ENCODE results near the gene SUN1.
A peak's percentile ranks its signal among the peaks of the same experiment; 100 is the strongest.
"Not testable (repeated sequence)": the region's sequence is repeated elsewhere in the genome, so short reads cannot be mapped to it uniquely, and the experiment has no call there.

SUN1 gene

DNA sequence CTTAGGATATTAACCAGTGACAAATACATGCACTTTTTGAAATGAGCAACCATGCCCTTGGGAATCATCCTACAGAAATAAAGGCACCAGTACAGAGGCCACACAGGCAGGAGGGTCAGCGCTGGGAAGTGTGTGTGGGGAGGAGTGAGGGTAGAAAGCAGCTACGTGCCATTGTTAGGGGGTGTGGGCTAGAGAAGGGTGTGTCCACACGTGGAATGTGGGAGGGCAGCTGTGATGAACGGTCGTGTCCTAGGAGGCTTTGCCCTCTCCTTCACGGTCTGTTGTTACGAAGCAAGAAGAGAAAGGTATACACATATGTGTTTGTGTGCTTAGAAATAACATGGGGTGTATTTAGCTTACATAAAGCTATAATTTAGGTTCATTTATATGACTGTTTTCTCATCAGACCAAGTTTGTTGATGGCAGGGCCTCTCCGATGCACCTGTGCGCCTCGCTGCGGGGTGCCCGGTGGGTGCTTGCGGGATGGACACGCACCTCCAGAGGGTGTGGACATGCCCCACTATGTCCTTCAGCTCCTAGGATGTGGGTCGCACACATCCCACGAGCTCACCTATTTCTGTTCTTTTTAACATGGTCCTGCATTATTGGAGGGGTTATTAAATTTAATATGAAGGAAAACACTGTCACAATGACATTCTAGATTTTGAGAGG, 27.2 kb downstream of the SUN1 start:
- no peak for DNase-seq

DNA sequence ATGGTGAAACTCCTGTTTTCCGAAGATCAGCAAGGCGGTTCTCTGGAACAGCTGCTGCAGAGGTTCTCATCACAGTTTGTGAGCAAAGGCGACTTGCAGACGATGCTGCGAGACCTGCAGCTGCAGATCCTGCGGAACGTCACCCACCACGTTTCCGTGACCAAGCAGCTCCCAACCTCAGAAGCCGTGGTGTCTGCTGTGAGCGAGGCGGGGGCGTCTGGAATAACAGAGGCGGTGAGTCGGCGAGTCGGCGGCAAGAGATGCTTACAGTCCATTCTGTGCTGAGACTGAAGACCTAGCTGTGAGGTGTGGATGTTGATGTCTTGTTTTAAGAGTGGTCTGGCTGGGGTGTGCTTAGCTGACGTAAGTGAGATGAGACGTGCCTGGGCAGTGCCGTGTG, 27.9 kb downstream of the SUN1 start:
- no peak for DNase-seq

DNA sequence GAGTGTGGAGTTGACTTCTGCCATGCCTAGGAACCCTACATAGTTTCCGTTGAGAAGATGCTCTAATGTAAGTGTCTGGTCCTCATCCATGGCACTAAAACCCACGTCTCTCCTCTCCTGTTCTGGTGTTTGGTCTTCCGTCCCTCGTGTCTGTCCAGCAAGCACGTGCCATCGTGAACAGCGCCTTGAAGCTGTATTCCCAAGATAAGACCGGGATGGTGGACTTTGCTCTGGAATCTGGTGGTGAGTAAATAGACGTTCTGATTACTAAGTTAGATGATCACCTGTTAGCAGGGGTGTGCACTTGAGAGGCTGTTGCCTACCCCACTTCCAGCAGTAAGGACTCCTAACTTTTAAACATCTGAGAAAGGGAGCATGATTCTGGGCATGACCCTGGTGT, 28.9 kb downstream of the SUN1 start:
- DNase-seq = no peak

DNA sequence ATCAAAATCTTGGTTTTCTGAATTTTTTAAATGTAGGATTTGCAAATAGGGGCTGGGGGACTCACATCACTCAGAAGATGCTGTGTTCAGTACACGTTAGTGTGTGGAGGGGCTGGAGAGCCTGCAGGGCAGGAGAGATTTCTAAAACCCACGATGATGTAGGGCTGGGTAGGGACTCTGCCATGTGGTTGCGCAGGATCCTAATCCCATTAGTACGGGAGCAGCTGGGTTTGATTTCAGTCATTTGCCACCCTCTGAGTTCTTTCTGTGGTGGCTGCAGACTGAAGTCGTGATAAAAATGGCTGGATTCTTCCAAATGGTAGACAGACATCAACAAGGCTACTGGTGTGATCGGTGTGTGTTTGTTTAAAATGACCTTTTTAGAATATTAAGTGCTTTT, 29.9 kb downstream of the SUN1 start:
- no peak for DNase-seq

DNA sequence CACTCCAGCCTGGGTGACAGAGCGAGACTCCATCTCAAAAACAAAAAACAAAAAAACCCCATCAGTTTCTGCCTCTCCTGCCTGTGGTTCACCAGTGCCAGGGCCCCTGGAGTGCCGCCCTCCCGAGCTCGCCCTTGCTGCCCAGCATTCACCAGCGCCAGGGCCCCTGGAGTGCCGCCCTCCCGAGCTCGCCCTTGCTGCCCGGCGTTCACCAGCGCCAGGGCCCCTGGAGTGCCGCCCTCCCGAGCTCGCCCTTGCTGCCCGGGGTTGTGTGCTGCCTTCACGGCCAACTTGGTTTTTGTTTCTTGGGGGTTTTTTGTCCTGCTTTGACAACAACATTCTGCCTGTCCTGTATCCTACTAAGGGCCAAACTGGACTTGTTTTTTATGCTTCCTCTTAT, 30.8 kb downstream of the SUN1 start:
- DNase-seq = no peak

DNA sequence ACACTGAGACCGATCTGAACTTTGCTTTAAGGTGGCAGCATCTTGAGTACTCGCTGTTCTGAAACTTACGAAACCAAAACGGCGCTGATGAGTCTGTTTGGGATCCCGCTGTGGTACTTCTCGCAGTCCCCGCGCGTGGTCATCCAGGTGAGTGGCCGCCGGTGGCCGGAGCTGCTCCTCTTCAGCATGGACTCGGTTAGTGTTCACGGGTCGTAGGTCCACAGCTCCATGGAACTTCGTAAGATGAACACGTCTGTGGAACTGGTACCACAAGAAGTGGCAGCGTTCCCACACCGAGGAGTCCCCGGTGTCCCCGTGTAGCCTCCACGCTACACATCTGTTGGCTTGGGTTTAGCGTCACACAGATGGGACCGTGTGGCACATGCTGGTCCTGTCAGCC, 33.6 kb downstream of the SUN1 start:
- DNase-seq = no peak

DNA sequence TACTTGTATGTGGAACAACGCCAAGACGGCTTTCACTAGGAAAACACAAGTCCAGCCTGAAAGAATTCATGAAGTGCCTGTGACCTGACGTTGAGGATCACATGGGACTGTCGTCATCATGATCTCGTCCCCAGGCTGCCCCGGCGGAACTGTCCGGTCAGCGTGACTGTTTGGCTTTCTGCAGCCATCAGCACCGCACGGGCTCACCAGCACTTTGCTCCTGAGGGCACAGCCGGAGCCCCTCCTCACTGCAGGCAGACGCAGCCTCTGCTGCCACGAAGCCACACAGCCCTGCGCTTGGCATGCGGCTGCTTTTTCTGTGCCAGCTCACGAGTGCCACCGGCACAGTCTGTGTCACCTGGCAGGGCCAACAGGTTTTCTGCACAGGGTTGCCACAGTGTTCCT, 34.7 kb downstream of the SUN1 start:
- DNase-seq = no peak

DNA sequence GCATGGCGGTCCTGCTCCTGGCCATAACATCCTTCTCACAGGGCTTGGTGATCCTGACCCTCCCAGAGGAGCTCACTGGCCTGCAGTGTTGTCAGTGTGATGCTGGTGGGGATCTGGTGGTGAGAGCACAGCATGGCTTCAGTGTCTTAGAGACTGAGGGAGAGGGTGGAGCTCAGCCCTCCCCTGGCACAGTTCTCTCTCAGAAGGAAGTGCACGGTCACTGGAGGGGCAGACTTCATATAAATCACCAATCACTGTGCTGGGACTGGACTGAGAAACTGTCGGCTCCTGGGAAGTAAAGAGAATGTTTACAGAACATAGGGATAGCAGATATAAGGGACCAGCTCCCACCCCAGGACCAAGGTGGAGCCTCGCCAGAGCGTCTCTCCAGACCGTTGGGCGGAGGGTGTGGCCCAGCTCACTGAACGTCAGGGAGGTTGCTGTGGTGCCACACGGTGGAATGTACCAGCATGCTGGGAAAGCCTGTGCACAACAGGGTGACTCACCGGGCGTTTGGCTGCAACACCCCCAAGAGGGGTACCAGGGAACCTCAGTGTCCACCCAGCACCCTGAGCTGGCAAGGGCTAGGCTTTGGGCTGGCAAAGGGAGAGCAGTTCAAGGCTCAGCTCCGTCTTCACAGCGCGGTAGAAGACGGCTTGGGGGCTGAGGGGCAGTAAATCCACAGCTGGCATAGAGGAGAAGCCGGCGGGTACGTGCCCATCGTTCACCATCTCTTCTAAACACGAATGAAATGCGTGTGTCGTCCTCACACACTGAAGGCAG, 35.3 kb downstream of the SUN1 start:
- no peak for DNase-seq

DNA sequence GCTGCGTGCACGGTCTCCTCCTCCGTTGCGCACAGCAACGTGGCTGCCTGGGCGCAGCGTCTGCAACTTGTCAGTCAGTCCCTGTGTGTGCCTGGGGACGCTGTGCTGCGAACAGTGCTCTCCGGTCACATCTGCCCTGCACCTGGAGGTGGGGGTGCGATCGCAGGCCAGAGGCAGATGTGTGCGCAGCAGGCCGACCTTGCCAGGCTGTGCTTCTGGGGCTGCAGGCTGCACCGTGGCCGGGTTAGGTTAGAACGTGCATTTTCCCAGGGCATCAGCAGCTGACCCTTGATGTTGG, 35.9 kb downstream of the SUN1 start:
- no peak for DNase-seq

DNA sequence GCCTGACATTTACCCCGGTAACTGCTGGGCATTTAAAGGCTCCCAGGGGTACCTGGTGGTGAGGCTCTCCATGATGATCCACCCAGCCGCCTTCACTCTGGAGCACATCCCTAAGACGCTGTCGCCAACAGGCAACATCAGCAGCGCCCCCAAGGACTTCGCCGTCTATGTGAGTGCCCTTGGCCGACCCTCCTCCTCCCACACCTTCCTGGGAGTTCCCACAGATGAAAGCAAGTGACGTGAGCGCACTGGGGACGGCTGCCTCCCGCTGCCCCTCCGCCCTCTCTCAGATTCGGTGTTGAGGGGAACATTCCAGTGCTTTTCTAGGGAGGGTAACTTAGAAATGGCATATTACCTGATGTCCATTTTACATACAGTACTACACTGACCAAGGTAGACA, 37.1 kb downstream of the SUN1 start:
- no peak for DNase-seq

DNA sequence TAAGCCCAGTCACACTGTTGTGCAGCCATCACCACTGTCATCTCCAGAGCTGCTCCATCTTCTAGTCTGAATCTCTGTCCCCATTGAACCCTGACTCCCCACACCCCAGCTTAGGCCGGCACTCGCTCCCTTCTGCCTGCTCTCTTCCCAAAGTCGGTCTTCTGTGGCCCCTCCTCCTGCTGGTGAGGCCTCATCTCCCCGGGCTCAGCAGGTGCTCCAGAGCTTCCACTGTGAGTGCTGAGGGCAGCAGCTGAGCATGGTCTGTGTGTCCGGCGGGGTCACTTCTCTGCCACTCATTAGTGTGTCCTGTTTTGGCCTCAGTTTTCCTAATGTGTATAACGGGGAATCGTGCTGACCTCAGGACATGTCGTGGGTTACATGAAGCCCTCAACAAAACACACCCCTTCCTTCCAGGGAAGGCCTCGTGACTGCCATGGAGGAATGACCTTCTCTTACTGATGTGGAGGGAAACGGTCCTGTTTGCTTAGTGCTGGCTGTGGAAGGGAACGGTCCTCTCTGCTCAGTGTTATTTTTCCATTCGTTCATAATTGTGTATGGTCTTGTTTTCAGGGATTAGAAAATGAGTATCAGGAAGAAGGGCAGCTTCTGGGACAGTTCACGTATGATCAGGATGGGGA, 39.7 kb downstream of the SUN1 start:
- no peak for DNase-seq

DNA sequence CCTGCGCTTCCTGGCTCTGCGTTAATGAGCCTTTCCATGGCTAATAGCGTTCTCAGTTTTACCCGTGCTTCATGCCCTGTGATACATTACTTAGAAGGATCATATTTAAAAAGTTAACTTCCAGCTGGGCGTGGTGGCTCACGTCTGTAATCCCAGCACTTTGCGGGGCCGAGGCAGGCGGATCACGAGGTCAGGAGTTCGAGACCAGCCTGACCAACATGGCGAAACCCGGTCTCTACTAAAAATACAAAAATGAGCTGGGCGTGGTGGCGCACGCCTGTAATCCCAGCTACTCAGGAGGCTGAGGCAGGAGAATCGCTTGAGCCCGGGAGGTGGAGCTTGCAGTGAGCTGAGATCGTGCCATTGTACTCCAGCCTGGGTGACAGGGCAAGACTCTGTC, 40.4 kb downstream of the SUN1 start:
- not testable (repeated sequence) for DNase-seq

DNA sequence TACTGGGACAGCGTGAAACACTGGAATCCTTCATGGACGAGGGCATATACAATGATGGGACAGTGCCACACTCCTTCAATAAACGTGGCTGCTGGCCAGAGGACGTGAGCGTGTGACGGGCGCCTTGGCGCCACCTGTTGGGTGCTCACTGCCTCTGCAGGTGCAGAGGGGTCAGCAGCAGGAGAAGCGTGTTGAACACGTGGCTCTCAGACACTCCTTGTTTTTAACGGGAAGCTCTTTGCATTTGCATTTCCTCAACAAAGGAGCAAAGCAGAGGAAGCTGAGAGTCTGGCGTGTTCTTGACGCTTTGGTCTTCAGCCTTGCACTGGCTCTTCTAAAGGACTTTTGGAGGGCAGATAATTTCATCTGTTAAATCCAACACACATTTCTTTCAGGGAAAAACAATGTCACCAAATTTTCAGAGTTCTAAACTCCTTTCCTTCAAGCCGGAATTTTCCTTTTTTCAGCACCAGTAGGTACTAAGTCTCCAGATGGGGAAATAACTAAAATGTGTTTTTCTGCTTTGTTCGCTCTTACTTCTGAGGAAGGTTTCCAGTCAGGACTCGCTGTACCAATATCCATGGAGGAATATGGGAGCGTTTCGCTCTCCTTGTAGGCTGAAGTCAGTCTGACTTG, 41.2 kb downstream of the SUN1 start:
- DNase-seq = peak; percentile 79

DNA sequence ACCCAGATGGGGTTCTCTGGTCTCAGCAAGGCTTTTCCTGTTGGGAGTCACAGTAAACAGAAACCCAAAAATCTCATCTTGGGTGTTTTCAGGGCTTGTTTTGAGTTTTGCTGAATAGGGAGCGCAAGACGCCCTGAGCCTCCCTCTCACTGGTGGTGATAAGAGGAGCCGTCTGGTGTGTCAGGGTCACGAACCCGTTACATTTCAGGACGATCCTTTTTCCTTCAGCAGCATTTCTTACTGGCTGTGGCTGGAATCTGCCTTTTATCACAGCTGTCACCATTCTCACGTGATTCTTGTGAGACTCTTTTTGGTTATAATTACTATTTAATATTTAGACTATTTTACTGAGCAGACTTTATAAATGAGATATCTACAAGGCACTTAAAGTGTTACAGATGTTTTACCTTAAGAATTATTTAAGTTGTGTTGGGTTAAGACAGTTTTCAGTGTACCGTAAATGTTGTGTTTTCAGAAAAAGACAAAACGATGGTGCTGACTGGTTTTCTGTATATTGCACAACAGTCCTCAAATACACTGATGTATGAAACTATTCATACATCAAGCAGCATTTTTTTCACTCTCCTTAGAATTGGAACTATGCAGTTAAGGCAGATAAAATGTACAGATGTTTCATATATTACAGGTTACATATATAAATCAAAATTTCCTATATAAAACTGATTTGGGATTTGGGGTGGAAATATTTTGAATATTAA, 41.9 kb downstream of the SUN1 start:
- DNase-seq = no peak

DNA sequence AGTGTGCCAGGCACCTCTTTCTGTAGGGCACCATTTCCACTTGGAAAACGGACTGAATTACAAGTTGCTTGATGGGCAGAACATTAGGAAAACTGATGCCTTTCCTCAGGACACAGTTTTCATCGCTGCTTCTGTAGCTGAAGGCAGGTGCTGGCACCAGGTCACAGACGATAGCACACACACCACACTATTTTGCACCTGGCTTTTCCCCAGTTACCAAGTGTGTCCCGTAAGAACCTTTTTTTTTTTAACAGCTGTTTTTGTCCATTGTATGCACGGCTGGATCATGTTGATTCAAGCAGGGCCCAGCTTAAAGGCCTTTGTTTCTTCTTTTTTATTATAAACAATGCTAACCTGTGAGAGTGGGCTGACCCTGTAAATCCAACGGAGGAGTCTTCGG, 42.8 kb downstream of the SUN1 start:
- DNase-seq = no peak

DNA sequence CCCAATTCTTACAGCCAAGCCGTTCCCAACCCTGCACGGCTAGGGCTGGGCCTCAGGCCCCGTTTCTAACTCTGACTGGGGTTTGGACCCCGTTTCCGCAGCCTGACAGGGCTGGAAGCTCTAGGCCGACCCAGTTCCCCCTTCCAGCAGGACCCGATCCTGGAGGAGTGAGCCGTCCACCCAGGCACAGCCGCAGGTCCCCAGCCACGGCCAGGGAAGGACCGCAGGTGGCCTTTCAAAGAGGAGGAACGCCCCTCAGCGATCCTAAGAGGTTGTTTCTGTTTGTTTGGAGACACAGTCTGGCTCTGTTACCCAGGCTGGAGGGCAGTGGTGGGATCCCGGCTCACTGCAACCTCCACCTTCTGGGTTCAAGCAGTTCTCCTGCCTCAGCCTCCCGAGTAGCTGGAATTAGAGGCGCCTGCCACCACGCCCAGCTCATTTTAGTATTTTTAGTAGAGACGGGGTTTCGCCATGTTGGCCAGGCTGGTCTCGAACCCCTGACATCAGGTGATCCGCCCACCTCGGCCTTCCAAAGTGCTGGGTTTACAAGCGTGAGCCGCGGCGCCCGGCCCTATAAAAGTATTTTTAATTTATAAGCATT, 43.3 kb downstream of the SUN1 start:
- DNase-seq = no peak

DNA sequence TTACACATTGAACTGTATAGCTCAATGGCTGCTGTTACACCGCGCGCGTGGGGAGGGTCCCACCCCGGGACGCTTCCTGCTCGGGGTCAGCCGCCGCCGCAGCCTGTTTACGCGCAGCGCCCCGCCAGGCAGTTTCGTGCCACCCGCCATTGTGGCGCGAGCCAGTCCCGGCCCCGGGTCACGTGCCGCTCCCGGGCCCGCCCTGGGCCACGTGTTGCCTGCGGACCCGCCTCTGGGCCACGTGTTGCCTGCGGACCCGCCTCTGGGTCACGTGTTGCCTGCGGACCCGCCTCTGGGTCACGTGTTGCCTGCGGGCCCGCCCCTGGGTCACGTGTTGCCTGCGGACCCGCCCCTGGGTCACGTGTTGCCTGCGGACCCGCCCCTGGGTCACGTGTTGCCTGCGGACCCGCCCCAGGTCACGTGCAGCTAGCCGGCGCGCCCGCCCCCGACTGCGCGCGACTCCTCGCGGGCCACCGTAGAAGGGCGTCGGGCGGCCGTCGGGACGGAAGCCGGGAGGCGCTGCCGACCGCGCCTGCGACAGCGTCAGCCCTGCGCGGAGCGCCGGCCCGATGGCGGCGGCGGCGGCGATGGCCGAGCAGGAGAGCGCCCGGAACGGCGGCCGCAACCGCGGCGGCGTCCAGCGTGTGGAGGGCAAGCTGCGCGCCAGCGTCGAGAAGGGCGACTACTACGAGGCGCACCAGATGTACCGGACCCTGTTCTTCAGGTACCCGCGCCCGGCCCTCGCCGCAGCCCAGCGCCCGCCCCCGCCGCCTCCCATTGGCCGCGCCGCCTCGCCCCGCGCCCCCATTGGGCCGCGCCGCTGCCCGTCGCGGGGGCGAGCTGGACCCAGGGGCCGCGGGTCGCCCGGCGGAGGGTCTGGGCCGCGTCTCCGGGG, 44.0 kb downstream of the SUN1 start, which contains the start of gene GET4:
TSS of gene GET4 (plus strand) at position 478 of the 895 bp plus-strand sequence. CDS start at position 570, 92 bp downstream.
- peak; percentile 95 for DNase-seq

DNA sequence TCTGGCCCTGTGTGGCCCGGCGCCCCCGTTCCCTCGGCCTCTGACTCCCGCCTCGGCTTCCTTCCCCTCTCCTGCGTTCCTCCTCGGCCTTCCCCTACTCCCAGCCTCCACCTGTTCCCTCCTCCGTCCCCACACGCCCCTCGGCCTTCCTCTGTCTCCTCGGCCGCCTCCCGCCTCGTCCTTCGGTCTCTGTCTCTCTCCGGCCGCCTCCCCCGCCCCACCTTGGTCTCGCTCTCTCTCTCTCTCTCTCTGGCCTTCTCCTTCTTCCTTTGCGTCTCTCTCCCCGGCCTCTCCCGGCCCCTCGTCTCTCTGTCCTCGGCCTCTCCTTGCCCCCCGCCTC, 44.7 kb downstream of the SUN1 start:
- DNase-seq = no peak

DNA sequence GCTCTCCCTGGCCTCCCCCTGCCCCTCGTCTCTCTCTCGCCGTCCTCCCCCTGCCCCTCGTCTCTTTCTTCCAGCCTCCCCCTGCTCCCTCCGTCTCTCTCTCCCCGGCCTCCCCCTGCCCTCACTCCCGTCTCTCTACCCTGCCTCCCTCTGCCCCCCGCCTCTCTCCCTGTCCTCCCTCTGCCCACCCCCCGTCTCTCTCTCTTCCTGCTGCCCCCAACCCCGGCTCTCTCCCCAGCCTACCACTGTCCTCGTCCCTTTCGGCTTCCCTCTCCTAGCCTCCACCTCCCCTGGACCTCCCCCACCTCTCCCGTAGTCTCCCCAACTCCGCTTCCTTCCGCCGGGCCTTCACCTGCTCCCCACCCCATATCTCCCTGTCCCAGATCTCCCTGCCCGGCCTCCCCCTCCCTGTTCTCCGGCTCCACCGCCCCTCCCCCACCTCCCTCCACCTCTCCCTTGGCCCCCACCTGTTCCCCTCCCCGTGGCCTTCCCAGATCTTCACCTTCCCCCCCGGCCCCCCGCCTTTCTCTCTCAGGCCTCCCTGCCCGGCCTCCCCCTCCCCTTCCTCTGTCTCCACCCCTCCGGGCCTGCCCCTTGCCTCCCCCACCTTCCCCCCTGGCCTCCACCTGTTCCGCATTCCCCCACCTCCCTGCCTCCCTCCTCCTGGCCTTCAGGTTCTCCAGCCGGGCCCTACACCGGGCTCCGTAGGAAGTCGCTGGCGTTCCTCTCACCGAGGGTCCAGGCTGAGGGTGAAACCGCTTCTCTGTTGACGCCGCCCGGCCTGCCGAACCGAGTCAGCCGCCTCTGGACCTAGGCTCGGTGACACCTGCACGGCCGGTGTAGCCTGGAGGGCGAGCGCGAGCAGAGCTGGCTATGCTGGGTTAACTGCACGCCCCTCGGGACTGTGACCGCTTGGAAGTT, 45.3 kb downstream of the SUN1 start:
- DNase-seq = peak; percentile 29

DNA sequence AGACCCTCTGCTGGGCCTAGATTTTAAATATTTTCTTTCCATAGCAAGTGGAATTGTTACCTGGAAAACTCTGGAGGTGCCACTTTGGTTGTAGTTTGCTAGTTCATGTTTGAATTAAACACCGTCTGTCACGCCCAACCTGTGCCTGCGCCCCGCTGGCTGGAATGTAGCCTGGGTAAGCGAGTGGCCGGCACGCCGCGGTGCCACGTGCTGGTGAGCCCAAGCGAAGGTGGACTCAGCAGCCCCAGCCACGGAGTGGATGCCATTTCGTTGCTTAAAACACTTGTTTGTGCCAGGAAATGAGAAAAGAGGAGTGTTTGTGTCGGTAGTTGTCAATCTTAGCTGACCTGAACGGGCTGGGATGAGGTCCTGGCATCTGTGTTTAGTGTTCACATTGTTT, 46.8 kb downstream of the SUN1 start:
- no peak for DNase-seq

DNA sequence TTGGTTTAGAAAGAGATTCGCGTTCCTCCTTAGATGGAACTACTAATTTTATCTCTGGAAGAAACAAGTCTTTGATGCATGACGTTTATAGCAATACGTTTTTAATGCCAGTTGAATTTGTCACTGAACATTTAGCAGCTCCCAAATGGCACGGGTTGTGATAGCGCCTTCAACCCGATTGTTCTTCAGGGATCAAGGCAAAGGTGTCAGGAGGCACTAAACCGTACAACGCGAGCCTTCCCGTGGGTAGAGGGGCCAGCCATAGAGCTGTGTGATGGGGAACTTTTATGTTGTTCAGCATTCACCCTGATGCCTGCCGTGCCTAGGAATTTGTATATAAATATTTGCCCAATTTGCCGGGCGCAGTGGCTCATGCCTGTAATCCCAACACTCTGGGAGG, 47.4 kb downstream of the SUN1 start:
- DNase-seq = no peak

Measured in stimulated activated CD4-positive, alpha-beta T cell treated with anti-CD3 and anti-CD28 coated beads, Interleukin-15, amount 100 ng/mL, for 24 hours (primary cell).